ENCODE data around the gene GRID2.

DNA sequence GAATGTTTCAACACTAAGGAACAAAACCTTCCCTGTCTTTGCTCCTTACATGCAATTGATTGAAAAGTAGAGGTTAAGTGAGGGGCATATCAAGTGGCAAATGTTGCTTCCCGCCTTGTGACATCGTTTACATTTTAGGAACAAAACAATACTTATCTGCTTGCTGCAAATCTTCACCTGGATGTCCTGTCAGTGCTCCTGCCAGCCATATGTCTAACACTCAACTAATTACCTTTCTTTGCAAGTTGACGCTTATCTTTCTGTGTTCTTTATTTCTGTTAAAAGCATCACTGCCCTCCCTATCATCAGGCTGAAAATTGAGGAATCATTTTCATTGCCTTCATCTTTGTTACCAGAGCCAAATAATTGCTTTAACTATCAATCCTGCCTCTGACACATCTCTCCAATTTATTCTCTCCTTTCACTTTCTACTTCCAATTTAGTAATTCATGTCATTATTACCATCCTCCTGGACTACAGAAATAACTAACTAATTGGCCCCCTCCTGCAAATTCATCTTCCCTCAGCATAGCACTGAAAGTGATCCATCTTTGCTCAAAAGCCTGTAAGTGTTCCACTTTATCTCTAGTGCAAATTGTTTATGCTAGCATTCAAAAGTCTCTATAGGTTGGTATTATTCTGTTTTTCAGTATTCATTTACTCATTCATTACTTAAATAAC, 1226.1 kb downstream of the GRID2 start:
- TF ChIP-seq, protein P1, sequence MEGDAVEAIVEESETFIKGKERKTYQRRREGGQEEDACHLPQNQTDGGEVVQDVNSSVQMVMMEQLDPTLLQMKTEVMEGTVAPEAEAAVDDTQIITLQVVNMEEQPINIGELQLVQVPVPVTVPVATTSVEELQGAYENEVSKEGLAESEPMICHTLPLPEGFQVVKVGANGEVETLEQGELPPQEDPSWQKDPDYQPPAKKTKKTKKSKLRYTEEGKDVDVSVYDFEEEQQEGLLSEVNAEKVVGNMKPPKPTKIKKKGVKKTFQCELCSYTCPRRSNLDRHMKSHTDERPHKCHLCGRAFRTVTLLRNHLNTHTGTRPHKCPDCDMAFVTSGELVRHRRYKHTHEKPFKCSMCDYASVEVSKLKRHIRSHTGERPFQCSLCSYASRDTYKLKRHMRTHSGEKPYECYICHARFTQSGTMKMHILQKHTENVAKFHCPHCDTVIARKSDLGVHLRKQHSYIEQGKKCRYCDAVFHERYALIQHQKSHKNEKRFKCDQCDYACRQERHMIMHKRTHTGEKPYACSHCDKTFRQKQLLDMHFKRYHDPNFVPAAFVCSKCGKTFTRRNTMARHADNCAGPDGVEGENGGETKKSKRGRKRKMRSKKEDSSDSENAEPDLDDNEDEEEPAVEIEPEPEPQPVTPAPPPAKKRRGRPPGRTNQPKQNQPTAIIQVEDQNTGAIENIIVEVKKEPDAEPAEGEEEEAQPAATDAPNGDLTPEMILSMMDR (IDR thresholded peaks at IDR 0.05) = no peak
- TF ChIP-seq POLR2A (IDR thresholded peaks at IDR 0.05) (no peak), POLR2AphosphoS5 (IDR thresholded peaks at IDR 0.05) (no peak), EP300 (IDR thresholded peaks at IDR 0.05) (no peak)

All from stomach (tissue), 4 donors.